Measurements from ENCODE around the gene FAM98B. TPM values are rescaled to one million over a fixed set of nuclear protein-coding genes. Genes with fewer than 3 reads are reported as not detected.

FAM98B gene
- total and polyA plus RNA-seq, 2 of the 13 experiments (the other 11 are each of a cell fraction or from before 2014, with no cell fraction given): 3.7 to 4.7 TPM

DNA sequence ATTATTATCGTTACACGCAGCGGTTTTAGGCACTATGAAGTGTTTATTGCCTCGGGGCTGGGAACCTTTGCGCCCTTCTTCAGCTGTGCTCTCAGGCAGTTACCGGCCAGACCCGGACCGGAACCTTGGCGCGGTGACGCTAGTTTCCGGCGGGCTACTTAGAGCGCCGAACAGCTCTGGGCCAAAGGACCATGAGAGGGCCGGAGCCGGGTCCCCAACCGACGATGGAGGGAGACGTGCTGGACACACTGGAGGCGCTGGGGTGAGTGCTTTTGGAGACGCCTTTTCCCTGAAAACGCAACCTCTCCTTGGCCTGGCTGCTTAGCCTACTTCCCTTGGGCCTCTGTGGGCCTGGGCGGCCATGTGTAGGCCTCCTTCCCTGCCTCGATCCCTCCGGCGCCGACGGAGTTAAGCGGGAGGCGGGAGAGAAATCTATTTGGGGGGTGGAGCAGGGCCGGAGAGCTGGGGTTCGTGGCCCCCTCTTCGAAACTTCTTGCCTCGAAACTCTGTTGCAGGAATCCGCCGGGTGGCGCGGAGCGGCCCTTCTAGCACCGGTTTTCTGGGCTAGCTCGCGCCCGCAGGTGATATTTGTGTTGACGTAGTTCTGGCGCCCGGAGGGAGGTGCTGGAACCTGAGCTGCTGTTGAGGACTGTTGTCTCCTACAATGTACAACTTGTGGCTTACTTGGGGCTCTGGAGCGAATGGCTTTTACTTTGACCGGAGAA, at the start of gene FAM98B (continued):
- TF ChIP-seq AGO1 (IDR thresholded peaks at IDR 0.05; ENCODE audit: low read depth, low read length, poor library complexity, severe bottlenecking) (peak; percentile 75), HMG20B (CRISPR knock-in tag; conservative IDR thresholded peaks at IDR 0.05) (peak; percentile 82; the same call in 1 of the 2 replicates), SPEN (CRISPR knock-in tag; IDR thresholded peaks at IDR 0.05; ENCODE audit: low read depth) (peak; percentile 96), ZNF12 (CRISPR knock-in tag; IDR thresholded peaks at IDR 0.05) (peak; percentile 58; the same call in 1 of the 2 replicates), ZNF326 (CRISPR knock-in tag; IDR thresholded peaks at IDR 0.05; ENCODE audit: borderline replicate concordance) (no peak), ZNF121 (CRISPR knock-in tag; IDR thresholded peaks at IDR 0.05) (0 out of 2 replicates have a peak, but pooled peaks have one; percentile 18), RFXAP (CRISPR knock-in tag; IDR thresholded peaks at IDR 0.05; ENCODE audit: borderline replicate concordance) (peak; percentile 52; the same call in 1 of the 2 replicates), TBP (CRISPR knock-in tag; IDR thresholded peaks at IDR 0.05) (no peak), THYN1 (CRISPR knock-in tag; IDR thresholded peaks at IDR 0.05; ENCODE audit: borderline replicate concordance, low read depth) (no peak), ZNF572 (CRISPR knock-in tag; IDR thresholded peaks at IDR 0.05) (no peak; the same call in 1 of the 2 replicates), GZF1 (CRISPR knock-in tag; IDR thresholded peaks at IDR 0.05) (no peak; the same call in 1 of the 2 replicates), ZNF124 (CRISPR knock-in tag; IDR thresholded peaks at IDR 0.05) (peak; percentile 65; the same call in 1 of the 2 replicates), HNRNPLL (IDR thresholded peaks at IDR 0.05; ENCODE audit: low read depth, low read length, poor library complexity, severe bottlenecking) (peak; percentile 73), ZNF552 (CRISPR knock-in tag; IDR thresholded peaks at IDR 0.05; ENCODE audit: borderline replicate concordance) (no peak)
- TF ChIP-seq, protein P1, sequence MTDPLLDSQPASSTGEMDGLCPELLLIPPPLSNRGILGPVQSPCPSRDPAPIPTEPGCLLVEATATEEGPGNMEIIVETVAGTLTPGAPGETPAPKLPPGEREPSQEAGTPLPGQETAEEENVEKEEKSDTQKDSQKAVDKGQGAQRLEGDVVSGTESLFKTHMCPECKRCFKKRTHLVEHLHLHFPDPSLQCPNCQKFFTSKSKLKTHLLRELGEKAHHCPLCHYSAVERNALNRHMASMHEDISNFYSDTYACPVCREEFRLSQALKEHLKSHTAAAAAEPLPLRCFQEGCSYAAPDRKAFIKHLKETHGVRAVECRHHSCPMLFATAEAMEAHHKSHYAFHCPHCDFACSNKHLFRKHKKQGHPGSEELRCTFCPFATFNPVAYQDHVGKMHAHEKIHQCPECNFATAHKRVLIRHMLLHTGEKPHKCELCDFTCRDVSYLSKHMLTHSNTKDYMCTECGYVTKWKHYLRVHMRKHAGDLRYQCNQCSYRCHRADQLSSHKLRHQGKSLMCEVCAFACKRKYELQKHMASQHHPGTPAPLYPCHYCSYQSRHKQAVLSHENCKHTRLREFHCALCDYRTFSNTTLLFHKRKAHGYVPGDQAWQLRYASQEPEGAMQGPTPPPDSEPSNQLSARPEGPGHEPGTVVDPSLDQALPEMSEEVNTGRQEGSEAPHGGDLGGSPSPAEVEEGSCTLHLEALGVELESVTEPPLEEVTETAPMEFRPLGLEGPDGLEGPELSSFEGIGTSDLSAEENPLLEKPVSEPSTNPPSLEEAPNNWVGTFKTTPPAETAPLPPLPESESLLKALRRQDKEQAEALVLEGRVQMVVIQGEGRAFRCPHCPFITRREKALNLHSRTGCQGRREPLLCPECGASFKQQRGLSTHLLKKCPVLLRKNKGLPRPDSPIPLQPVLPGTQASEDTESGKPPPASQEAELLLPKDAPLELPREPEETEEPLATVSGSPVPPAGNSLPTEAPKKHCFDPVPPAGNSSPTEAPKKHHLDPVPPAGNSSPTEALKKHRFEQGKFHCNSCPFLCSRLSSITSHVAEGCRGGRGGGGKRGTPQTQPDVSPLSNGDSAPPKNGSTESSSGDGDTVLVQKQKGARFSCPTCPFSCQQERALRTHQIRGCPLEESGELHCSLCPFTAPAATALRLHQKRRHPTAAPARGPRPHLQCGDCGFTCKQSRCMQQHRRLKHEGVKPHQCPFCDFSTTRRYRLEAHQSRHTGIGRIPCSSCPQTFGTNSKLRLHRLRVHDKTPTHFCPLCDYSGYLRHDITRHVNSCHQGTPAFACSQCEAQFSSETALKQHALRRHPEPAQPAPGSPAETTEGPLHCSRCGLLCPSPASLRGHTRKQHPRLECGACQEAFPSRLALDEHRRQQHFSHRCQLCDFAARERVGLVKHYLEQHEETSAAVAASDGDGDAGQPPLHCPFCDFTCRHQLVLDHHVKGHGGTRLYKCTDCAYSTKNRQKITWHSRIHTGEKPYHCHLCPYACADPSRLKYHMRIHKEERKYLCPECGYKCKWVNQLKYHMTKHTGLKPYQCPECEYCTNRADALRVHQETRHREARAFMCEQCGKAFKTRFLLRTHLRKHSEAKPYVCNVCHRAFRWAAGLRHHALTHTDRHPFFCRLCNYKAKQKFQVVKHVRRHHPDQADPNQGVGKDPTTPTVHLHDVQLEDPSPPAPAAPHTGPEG (CRISPR knock-in tag; IDR thresholded peaks at IDR 0.05): peak; percentile 61; the same call in 1 of the 2 replicates
- TF ChIP-seq, protein P2, sequence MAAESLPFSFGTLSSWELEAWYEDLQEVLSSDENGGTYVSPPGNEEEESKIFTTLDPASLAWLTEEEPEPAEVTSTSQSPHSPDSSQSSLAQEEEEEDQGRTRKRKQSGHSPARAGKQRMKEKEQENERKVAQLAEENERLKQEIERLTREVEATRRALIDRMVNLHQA (CRISPR knock-in tag; IDR thresholded peaks at IDR 0.05): no peak
- TF ChIP-seq, protein P3, sequence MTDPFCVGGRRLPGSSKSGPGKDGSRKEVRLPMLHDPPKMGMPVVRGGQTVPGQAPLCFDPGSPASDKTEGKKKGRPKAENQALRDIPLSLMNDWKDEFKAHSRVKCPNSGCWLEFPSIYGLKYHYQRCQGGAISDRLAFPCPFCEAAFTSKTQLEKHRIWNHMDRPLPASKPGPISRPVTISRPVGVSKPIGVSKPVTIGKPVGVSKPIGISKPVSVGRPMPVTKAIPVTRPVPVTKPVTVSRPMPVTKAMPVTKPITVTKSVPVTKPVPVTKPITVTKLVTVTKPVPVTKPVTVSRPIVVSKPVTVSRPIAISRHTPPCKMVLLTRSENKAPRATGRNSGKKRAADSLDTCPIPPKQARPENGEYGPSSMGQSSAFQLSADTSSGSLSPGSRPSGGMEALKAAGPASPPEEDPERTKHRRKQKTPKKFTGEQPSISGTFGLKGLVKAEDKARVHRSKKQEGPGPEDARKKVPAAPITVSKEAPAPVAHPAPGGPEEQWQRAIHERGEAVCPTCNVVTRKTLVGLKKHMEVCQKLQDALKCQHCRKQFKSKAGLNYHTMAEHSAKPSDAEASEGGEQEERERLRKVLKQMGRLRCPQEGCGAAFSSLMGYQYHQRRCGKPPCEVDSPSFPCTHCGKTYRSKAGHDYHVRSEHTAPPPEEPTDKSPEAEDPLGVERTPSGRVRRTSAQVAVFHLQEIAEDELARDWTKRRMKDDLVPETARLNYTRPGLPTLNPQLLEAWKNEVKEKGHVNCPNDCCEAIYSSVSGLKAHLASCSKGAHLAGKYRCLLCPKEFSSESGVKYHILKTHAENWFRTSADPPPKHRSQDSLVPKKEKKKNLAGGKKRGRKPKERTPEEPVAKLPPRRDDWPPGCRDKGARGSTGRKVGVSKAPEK (CRISPR knock-in tag; IDR thresholded peaks at IDR 0.05; ENCODE audit: borderline replicate concordance): peak; percentile 76; the same call in 1 of the 2 replicates
